T-cell (primary cell): Measurements from ENCODE around the gene TFE3. TPM values are rescaled to one million over a fixed set of nuclear protein-coding genes. Genes with fewer than 3 reads are reported as not detected.

Source experiments
- ATAC-seq, 4 experiments: fragments of 200-7000 bp in 3 of 4; fragments of 150-1000 bp in 1 of 4; cut with Tn5 transposase; replicated peaks in 1 of 4; 1 replicate in 3 of 4; 2 replicates in 1 of 4; pipeline ENCODE4 v1.10.0; 2021; ENCODE audit warnings: moderate library complexity in 3 of 4, mild to moderate bottlenecking in 2 of 4, moderate number of reproducible peaks in 1 of 4
- CTCF ChIA-PET, 2 donors: fragments of 300-600 bp; sonication (Branson Sonifier 250); formaldehyde crosslinking; loops; one replicate each; lab custom pipeline; 2022; ENCODE audit warnings: antibody characterized with exemption in 2 of 2; lab: Charles Lee
- POLR2A ChIA-PET, 2 donors: fragments of 300-600 bp; sonication (Branson Sonifier 250); formaldehyde crosslinking; loops; one replicate each; lab custom pipeline; 2022; ENCODE audit warnings: antibody characterized with exemption in 2 of 2; lab: Charles Lee
- DNase-seq, 35 experiments: peaks; one replicate each; pipeline versions ENCODE4 v3.0.0 to v3.0.0-alpha.2; 2013 to 2023
- H3K27ac ChIP-seq: one replicate; pipeline ENCODE4 v1.5.1; 2013; ENCODE audit warnings: low read length
- H3K27me3 ChIP-seq, 2 experiments: replicated peaks in 1 of 2; 1 replicate in 1 of 2; 2 replicates in 1 of 2; pipeline versions ENCODE4 v1.6.1 to v1.7.0; 2013; ENCODE audit warnings: low read length in 1 of 2, mixed read lengths in 1 of 2; ENCODE audit not compliant: control insufficient read depth in 2 of 2, insufficient read depth in 2 of 2; ENCODE audit errors: extremely low read depth in 1 of 2
- H3K36me3 ChIP-seq, 2 donors: 1 replicate in 1 of 2; 2 replicates in 1 of 2; pipeline versions ENCODE4 v1.6.1 to v1.7.0; 2013; ENCODE audit warnings: low read length in 1 of 2; ENCODE audit not compliant: control insufficient read depth in 2 of 2, insufficient read depth in 1 of 2; ENCODE audit errors: extremely low read depth in 1 of 2
- H3K4me1 ChIP-seq, 2 experiments: 1 replicate in 1 of 2; 2 replicates in 1 of 2; pipeline versions ENCODE4 v1.6.1 to v1.7.0; 2013; ENCODE audit warnings: low read length in 2 of 2, mixed read lengths in 1 of 2; ENCODE audit not compliant: insufficient read depth in 2 of 2, control insufficient read depth in 1 of 2; ENCODE audit errors: extremely low read depth in 1 of 2
- H3K4me3 ChIP-seq, 2 donors: 1 replicate in 1 of 2; 2 replicates in 1 of 2; pipeline versions ENCODE4 v1.5.1 to v1.7.0; 2013; ENCODE audit warnings: mild to moderate bottlenecking in 2 of 2, low read length in 1 of 2, moderate library complexity in 1 of 2; ENCODE audit not compliant: control insufficient read depth in 1 of 2; ENCODE audit errors: extremely low read depth in 1 of 2
- H3K9me3 ChIP-seq: 2 replicates; pipeline ENCODE4 v1.7.0; 2013
- H3K27ac Mint-ChIP-seq, 2 donors: one replicate each; pipeline ENCODE4 v1.8.0; 2020 to 2021; ENCODE audit warnings: mild to moderate bottlenecking in 2 of 2, mixed read lengths in 2 of 2
- H3K27me3 Mint-ChIP-seq, 2 donors: one replicate each; pipeline ENCODE4 v1.8.0; 2021 to 2022; ENCODE audit warnings: mixed read lengths in 2 of 2
- H3K36me3 Mint-ChIP-seq: one replicate; pipeline ENCODE4 v1.8.0; 2021; ENCODE audit warnings: mixed read lengths
- H3K4me1 Mint-ChIP-seq, 3 donors: one replicate each; pipeline ENCODE4 v1.8.0; 2020 to 2022; ENCODE audit warnings: mixed read lengths in 3 of 3, mild to moderate bottlenecking in 1 of 3
- H3K4me3 Mint-ChIP-seq, 3 donors: one replicate each; pipeline ENCODE4 v1.8.0; 2020 to 2022; ENCODE audit warnings: mild to moderate bottlenecking in 3 of 3, mixed read lengths in 3 of 3, moderate library complexity in 3 of 3
- H3K9me3 Mint-ChIP-seq, 3 donors: one replicate each; pipeline ENCODE4 v1.8.0; 2020 to 2022; ENCODE audit warnings: mixed read lengths in 3 of 3
- WGBS: methylation state at CpG from one replicate; pipeline ENCODE4 v1.1.5; 2013; ENCODE audit warnings: missing lambda C conversion rate; ENCODE audit not compliant: insufficient coverage; 5-methylcytosine and 5-hydroxymethylcytosine counted together
- total RNA-seq, 35 experiments: library from RNA in 6 of 35; stranded (reverse) in 6 of 35; fragments of 120-200 nt in 1 of 35; gene quantifications; one replicate each; pipeline versions ENCODE4 v1.2.1 to v1.2.4 and lab custom pipeline; 2013 to 2026

The TFE3 gene
- total RNA-seq, 5 donors from 2014 or later (not counting 1 experiment from before 2014, with no cell fraction given) = 34.3 to 38.8 (median 35.6) TPM

GRCh38 chrX:49019050-49019449, 24.1 kb downstream of the TFE3 start:
- Mint-ChIP-seq H3K4me3 (no peak overlapping the region), H3K36me3 (no peaks in the 10 kb centered on the region), H3K4me1 (no peaks in the 10 kb centered on the region), H3K9me3 (no peaks in the 10 kb centered on the region), H3K27me3 (no peaks in the 10 kb centered on the region), H3K27ac (no peak overlapping the region)
- Histone ChIP-seq H3K27ac (no peak overlapping the region), H3K27me3 (no peaks in the 10 kb centered on the region), H3K4me3 (no peak overlapping the region), H3K36me3 (no peaks in the 10 kb centered on the region), H3K9me3 (no peaks in the 10 kb centered on the region), H3K4me1 (no peaks in the 10 kb centered on the region)
- ChIA-PET CTCF (no interaction called here), POLR2A (interaction anchor here in 1 of 2 donors (0.6 kb wide), 1 partner anchor 91 kb away, joined by 3 read pairs; no protein-coding TSS in a partner anchor)
- DNase-seq (no peak), ATAC-seq (no peak)
- no CpG with 5 or more reads among the region's 2 CpGs for WGBS

GRCh38 chrX:49003696-49004095, 39.5 kb downstream of the TFE3 start:
- Mint-ChIP-seq H3K4me3 (peak overlapping the region in 1 of 3 donors; percentile 54), H3K9me3 (no peaks in the 10 kb centered on the region), H3K27me3 (no peaks in the 10 kb centered on the region), H3K27ac (peak overlapping the region in 1 of 2 donors; percentile 46), H3K36me3 (peaks cover 1% of the 10 kb centered on the region), H3K4me1 (peaks cover 13 to 24% (median 24%) of the 10 kb centered on the region in 3 donors)
- Histone ChIP-seq H3K4me3 (no peak overlapping the region), H3K27me3 (no peaks in the 10 kb centered on the region), H3K9me3 (no peaks in the 10 kb centered on the region), H3K4me1 (peaks cover 0 to 23% of the 10 kb centered on the region in 2 experiments), H3K36me3 (peaks cover 0 to 5% of the 10 kb centered on the region in 2 donors), H3K27ac (no peak overlapping the region)
- CTCF ChIA-PET = no interaction called here
- ATAC-seq (no peak), DNase-seq (no peak)
- POLR2A ChIA-PET = no interaction called here
- no CpG with 5 or more reads among the region's 5 CpGs for WGBS

DNA sequence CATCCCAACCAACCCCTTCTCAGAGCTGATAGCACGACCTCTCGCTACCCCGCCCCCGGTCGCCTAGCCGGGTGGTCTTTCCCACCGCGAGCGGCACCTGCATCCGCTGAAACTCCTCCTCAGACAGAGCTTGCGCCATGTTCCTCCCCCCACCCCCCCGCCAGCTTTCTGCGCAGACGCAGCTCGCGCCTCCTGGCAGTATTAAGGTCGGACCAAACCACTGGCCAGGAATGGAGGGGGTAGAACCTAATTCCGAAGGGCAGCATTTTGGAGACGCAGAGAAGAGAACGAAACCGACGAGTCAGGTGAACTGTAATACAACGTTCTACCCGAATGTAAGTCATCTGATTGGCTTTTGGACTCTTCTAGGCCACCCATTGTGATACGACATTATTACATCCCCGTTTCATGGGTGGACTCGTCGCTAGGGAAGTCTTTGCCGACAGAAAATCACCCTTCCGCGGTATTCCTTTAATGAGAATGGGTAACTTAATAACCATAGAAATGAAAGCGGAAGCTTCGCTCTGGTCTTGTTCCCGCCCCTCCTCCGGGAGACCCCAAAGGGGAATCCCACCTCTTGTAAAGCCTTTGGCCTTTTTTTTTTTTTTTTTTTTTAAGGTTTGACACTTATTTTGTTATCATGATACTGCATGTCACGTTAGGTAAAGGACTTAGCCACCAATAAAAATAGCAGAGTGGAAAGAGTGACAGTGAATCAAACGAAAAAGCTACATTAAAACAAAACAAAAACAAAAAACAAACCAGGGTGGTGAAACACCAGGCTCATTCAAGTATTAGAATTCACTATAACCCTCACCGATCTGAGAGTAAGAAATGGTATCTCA, 40.8 kb downstream of the TFE3 start, which contains the start of gene GRIPAP1:
Gene GRIPAP1 (minus strand): TSS at position 174 of the 845 bp plus-strand sequence. CDS start 35 bp downstream, at position 139.
- no peaks in the 10 kb centered on the region for H3K9me3 Mint-ChIP-seq
- H3K4me1 Mint-ChIP-seq = peaks cover 21 to 37% (median 29%) of the 10 kb centered on the region in 3 donors
- CTCF ChIA-PET = interaction anchor here (0.6 to 1.0 kb wide), 7 partner anchors 39 to 463 kb away, joined by 3 to 8 read pairs (median 3); no protein-coding TSS in a partner anchor
- H3K27me3 Mint-ChIP-seq = peaks cover 0 to 3% of the 10 kb centered on the region in 2 donors
- ATAC-seq = peak; percentile 82 to 88 (median 84)
- peak within 1 kb of the TSS; percentile 95 for H3K27ac ChIP-seq
- H3K36me3 Mint-ChIP-seq = peaks cover 13% of the 10 kb centered on the region
- peak within 1 kb of the TSS; percentile 84 to 96 for H3K4me3 ChIP-seq
- no peaks in the 10 kb centered on the region for H3K9me3 ChIP-seq
- peaks cover 0 to 23% of the 10 kb centered on the region in 2 experiments for H3K4me1 ChIP-seq
- 0% methylated on average over 1 of the region's 38 CpGs for WGBS
- peak within 1 kb of the TSS; percentile 94 to 95 for H3K27ac Mint-ChIP-seq
- peak within 1 kb of the TSS; percentile 97 to 99 (median 98) for H3K4me3 Mint-ChIP-seq
- POLR2A ChIA-PET = interaction anchor here (0.6 to 1.6 kb wide), 13 partner anchors 38 to 1808 kb away, joined by 3 to 8 read pairs (median 5); no protein-coding TSS in a partner anchor
- peak; percentile 57 to 91 (median 76) for DNase-seq
- peaks cover 0 to 18% of the 10 kb centered on the region in 2 donors for H3K36me3 ChIP-seq
- no peaks in the 10 kb centered on the region for H3K27me3 ChIP-seq

- Mint-ChIP-seq H3K36me3 (peaks cover 19% of the 10 kb centered on the region), H3K27me3 (peaks cover 0 to 5% of the 10 kb centered on the region in 2 donors), H3K27ac (peak overlapping the region; percentile 94 to 95), H3K9me3 (no peaks in the 10 kb centered on the region), H3K4me3 (peak overlapping the region; percentile 97 to 99 (median 98)), H3K4me1 (peaks cover 25 to 42% (median 29%) of the 10 kb centered on the region in 3 donors)
- ATAC-seq (peak; percentile 22 to 55 (median 37)), DNase-seq (peak in 33 of 35 experiments; percentile 8 to 79 (median 61))
- Histone ChIP-seq H3K4me1 (peaks cover 0 to 23% of the 10 kb centered on the region in 2 experiments), H3K27me3 (no peaks in the 10 kb centered on the region), H3K9me3 (no peaks in the 10 kb centered on the region), H3K27ac (peak overlapping the region; percentile 95), H3K36me3 (peaks cover 0 to 25% of the 10 kb centered on the region in 2 donors), H3K4me3 (peak overlapping the region; percentile 84 to 96)
- ChIA-PET POLR2A (interaction anchor here (0.7 to 1.6 kb wide), 5 partner anchors 43 to 351 kb away, joined by 3 to 8 read pairs (median 5); no protein-coding TSS in a partner anchor), CTCF (interaction anchor here in 1 of 2 donors (0.8 to 0.9 kb wide), 2 partner anchors 42 to 462 kb away, joined by 3 read pairs; no protein-coding TSS in a partner anchor)
- under 1% methylated on average over 16 of the region's 17 CpGs for WGBS
Measured at GRCh38 chrX:49001521-49002090, 41.6 kb downstream of the TFE3 start.

GRCh38 chrX:49000636-49001035, 42.5 kb downstream of the TFE3 start:
- peak overlapping the region; percentile 97 to 99 (median 98) for H3K4me3 Mint-ChIP-seq
- CTCF ChIA-PET = interaction anchor here in 1 of 2 donors (0.7 kb wide), 1 partner anchor 326 kb away, joined by 3 read pairs; no protein-coding TSS in a partner anchor
- H3K27me3 Mint-ChIP-seq = peaks cover 0 to 5% of the 10 kb centered on the region in 2 donors
- DNase-seq = no peak
- H3K27me3 ChIP-seq = no peaks in the 10 kb centered on the region
- H3K9me3 Mint-ChIP-seq = no peaks in the 10 kb centered on the region
- H3K27ac Mint-ChIP-seq = no peak overlapping the region
- POLR2A ChIA-PET = interaction anchor here in 1 of 2 donors (0.7 kb wide), 1 partner anchor 41 kb away, joined by 11 read pairs; no protein-coding TSS in a partner anchor
- no peak overlapping the region for H3K4me3 ChIP-seq
- no CpG with 5 or more reads among the region's 4 CpGs for WGBS
- ATAC-seq = no peak
- no peaks in the 10 kb centered on the region for H3K9me3 ChIP-seq
- H3K27ac ChIP-seq = no peak overlapping the region
- H3K4me1 ChIP-seq = peaks cover 0 to 23% of the 10 kb centered on the region in 2 experiments
- peaks cover 0 to 32% of the 10 kb centered on the region in 2 donors for H3K36me3 ChIP-seq
- peaks cover 25 to 43% (median 29%) of the 10 kb centered on the region in 3 donors for H3K4me1 Mint-ChIP-seq
- H3K36me3 Mint-ChIP-seq = peaks cover 21% of the 10 kb centered on the region
